NCI-H2171 (cell line): ENCODE results near the gene ADCK1.
A peak's percentile ranks its signal among the peaks of the same experiment; 100 is the strongest.
"Not testable (repeated sequence)": the region's sequence is repeated elsewhere in the genome, so short reads cannot be mapped to it uniquely, and the experiment has no call there.

Experiments used
- DNase-seq: peaks from one replicate; lab custom pipeline; 2025; lab: John Stamatoyannopoulos, UW

ADCK1 gene

GRCh38 chr14:77955816-77956484, 156.0 kb downstream of the ADCK1 start:
- DNase-seq = no peak

GRCh38 chr14:77959686-77960085, 159.8 kb downstream of the ADCK1 start:
- not testable (repeated sequence) for DNase-seq

- DNase-seq = no peak
Measured at GRCh38 chr14:77961847-77962580, 162.1 kb downstream of the ADCK1 start.

- no peak for DNase-seq
Measured at GRCh38 chr14:77962731-77963520, 163.0 kb downstream of the ADCK1 start.

- DNase-seq = no peak
Measured at GRCh38 chr14:77964586-77964985, 164.7 kb downstream of the ADCK1 start.

- no peak for DNase-seq
Measured at GRCh38 chr14:77965050-77965449, 165.1 kb downstream of the ADCK1 start.

GRCh38 chr14:77965919-77966435, 166.1 kb downstream of the ADCK1 start:
- no peak for DNase-seq

GRCh38 chr14:77967110-77967509, 167.2 kb downstream of the ADCK1 start:
- DNase-seq = no peak

- DNase-seq = no peak
Measured at GRCh38 chr14:77970646-77971045, 170.7 kb downstream of the ADCK1 start.

- no peak for DNase-seq
Measured at GRCh38 chr14:77973246-77973645, 173.3 kb downstream of the ADCK1 start.

GRCh38 chr14:77976591-77976990, 176.7 kb downstream of the ADCK1 start:
- no peak for DNase-seq

GRCh38 chr14:77979171-77979570, 179.3 kb downstream of the ADCK1 start:
- DNase-seq = no peak

GRCh38 chr14:77979666-77980351, 179.9 kb downstream of the ADCK1 start:
- DNase-seq = no peak

- DNase-seq = peak; percentile 91
Measured at GRCh38 chr14:77980475-77981321, 180.8 kb downstream of the ADCK1 start.
